Measurements from ENCODE around the gene TMEM270.

DNA sequence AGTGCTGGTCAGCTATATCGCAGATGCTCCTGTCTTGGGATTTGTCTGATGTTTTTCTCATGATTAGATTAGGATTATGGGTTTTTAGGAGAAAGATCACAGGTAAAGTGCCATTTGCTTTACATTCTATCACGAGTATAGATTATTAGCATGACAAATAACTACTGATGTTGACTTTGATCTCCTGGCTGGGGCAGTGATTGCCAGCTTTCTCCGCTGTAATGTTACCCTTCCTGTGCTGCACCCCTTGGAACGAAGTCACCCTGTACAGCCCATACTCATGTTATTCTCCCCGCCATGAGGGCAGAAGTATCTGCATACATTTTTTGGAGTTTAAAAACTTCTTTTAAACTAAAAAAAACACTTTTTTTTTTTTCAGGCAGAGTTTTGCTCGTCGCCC lies 40.9 kb upstream of the TMEM270 start:
- TF ChIP-seq, protein P1, sequence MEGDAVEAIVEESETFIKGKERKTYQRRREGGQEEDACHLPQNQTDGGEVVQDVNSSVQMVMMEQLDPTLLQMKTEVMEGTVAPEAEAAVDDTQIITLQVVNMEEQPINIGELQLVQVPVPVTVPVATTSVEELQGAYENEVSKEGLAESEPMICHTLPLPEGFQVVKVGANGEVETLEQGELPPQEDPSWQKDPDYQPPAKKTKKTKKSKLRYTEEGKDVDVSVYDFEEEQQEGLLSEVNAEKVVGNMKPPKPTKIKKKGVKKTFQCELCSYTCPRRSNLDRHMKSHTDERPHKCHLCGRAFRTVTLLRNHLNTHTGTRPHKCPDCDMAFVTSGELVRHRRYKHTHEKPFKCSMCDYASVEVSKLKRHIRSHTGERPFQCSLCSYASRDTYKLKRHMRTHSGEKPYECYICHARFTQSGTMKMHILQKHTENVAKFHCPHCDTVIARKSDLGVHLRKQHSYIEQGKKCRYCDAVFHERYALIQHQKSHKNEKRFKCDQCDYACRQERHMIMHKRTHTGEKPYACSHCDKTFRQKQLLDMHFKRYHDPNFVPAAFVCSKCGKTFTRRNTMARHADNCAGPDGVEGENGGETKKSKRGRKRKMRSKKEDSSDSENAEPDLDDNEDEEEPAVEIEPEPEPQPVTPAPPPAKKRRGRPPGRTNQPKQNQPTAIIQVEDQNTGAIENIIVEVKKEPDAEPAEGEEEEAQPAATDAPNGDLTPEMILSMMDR (IDR thresholded peaks at IDR 0.05 in 2 of 3, conservative IDR thresholded peaks at IDR 0.05 in 1 of 3; ENCODE audit: borderline replicate concordance in 1 of 3, insufficient read depth in 1 of 3, low read depth in 2 of 3, low read length in 2 of 3), result no peak
- TF ChIP-seq EZH2 (IDR thresholded peaks at IDR 0.05), result no peak
- no peak for TF ChIP-seq SIN3A (IDR thresholded peaks at IDR 0.05; ENCODE audit: low read depth)
- TF ChIP-seq RAD21 (IDR thresholded peaks at IDR 0.05; ENCODE audit: low read depth), result no peak
- no peak for TF ChIP-seq SRF (IDR thresholded peaks at IDR 0.05; ENCODE audit: low read depth)
- no peak for TF ChIP-seq JUND (IDR thresholded peaks at IDR 0.05)
- no peak for TF ChIP-seq POLR2A (IDR thresholded peaks at IDR 0.05; ENCODE audit: borderline replicate concordance, extremely low read depth, insufficient read depth, insufficient read length)
- no peak for TF ChIP-seq ZNF274 (IDR thresholded peaks at IDR 0.05; ENCODE audit: low read depth, low read length)
- TF ChIP-seq POLR2AphosphoS5 (IDR thresholded peaks at IDR 0.05; ENCODE audit: low read depth, low read length), result no peak
- no peak for TF ChIP-seq ELF1 (IDR thresholded peaks at IDR 0.05; ENCODE audit: borderline replicate concordance, low read depth)
- TF ChIP-seq, protein P2, sequence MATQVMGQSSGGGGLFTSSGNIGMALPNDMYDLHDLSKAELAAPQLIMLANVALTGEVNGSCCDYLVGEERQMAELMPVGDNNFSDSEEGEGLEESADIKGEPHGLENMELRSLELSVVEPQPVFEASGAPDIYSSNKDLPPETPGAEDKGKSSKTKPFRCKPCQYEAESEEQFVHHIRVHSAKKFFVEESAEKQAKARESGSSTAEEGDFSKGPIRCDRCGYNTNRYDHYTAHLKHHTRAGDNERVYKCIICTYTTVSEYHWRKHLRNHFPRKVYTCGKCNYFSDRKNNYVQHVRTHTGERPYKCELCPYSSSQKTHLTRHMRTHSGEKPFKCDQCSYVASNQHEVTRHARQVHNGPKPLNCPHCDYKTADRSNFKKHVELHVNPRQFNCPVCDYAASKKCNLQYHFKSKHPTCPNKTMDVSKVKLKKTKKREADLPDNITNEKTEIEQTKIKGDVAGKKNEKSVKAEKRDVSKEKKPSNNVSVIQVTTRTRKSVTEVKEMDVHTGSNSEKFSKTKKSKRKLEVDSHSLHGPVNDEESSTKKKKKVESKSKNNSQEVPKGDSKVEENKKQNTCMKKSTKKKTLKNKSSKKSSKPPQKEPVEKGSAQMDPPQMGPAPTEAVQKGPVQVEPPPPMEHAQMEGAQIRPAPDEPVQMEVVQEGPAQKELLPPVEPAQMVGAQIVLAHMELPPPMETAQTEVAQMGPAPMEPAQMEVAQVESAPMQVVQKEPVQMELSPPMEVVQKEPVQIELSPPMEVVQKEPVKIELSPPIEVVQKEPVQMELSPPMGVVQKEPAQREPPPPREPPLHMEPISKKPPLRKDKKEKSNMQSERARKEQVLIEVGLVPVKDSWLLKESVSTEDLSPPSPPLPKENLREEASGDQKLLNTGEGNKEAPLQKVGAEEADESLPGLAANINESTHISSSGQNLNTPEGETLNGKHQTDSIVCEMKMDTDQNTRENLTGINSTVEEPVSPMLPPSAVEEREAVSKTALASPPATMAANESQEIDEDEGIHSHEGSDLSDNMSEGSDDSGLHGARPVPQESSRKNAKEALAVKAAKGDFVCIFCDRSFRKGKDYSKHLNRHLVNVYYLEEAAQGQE (IDR thresholded peaks at IDR 0.05; ENCODE audit: low read depth), result no peak
- TF ChIP-seq YY1 (IDR thresholded peaks at IDR 0.05; ENCODE audit: extremely low read depth, insufficient replicate concordance, low read depth, low read length), result no peak
- TF ChIP-seq CEBPB (IDR thresholded peaks at IDR 0.05; ENCODE audit: low read depth), result no peak

Measured in HCT116 (cell line).